MCF 10A (cell line): ENCODE measurements around the gene CNP. TPM values are rescaled to one million over a fixed set of nuclear protein-coding genes. Genes with fewer than 3 reads are reported as not detected.

Experiments used
- BruUV-seq: library from RNA; stranded (reverse); fragments of 400-500 nt; replicated peaks from 2 replicates; lab custom pipeline; 2021; lab: Mats Ljungman, UMichigan
- CTCF ChIA-PET: fragments of 300-600 bp; sonication (Branson Sonifier 250); formaldehyde crosslinking; extraction: SDS; loops from one replicate; lab custom pipeline; 2021; ENCODE audit warnings: antibody characterized with exemption, inconsistent platforms; lab: Yijun Ruan, JAX
- POLR2A ChIA-PET: fragments of 300-600, 350-650 bp; sonication (Branson Sonifier 250); formaldehyde crosslinking; extraction: SDS; loops from one replicate; lab custom pipeline; 2020; ENCODE audit warnings: antibody characterized with exemption, inconsistent platforms; lab: Yijun Ruan, JAX
- DNase-seq: peaks from one replicate; pipeline ENCODE4 v3.0.0-alpha.2; 2018; ENCODE audit not compliant: unreplicated experiment
- H3K27ac Mint-ChIP-seq: one replicate; pipeline ENCODE4 v1.8.0; 2022; ENCODE audit warnings: mild to moderate bottlenecking, low read depth, mixed read lengths; ENCODE audit not compliant: unreplicated experiment
- H3K27me3 Mint-ChIP-seq: one replicate; pipeline ENCODE4 v1.8.0; 2022; ENCODE audit warnings: mixed read lengths; ENCODE audit not compliant: insufficient read depth, unreplicated experiment
- H3K36me3 Mint-ChIP-seq: one replicate; pipeline ENCODE4 v1.8.0; 2022; ENCODE audit warnings: mild to moderate bottlenecking, moderate library complexity, mixed read lengths; ENCODE audit not compliant: insufficient read depth, unreplicated experiment
- H3K4me1 Mint-ChIP-seq: one replicate; pipeline ENCODE4 v1.8.0; 2022; ENCODE audit warnings: mixed read lengths; ENCODE audit not compliant: insufficient read depth, unreplicated experiment
- H3K4me3 Mint-ChIP-seq: one replicate; pipeline ENCODE4 v1.8.0; 2022; ENCODE audit warnings: mild to moderate bottlenecking, moderate library complexity, mixed read lengths; ENCODE audit not compliant: unreplicated experiment
- H3K9me3 Mint-ChIP-seq: one replicate; pipeline ENCODE4 v1.8.0; 2022; ENCODE audit warnings: mixed read lengths; ENCODE audit not compliant: unreplicated experiment
- intact Hi-C: fragments of 100-400 bp; cut with micrococcal nuclease; formaldehyde crosslinking; loops from 2 replicates; pipeline ENCODE4 v1.14.1; 2022
- total RNA-seq: library from RNA; stranded (reverse); gene quantifications from 2 replicates; pipeline ENCODE4 v1.2.3, GENCODE V29; 2022
- TF ChIP-seq, protein P1 (sequence below): fragments of 200-600 bp; IDR thresholded peaks from one replicate; pipeline ENCODE4 v1.8.0; 2022; ENCODE audit warnings: antibody characterized with exemption, mild to moderate bottlenecking; ENCODE audit not compliant: unreplicated experiment

Gene CNP
- total RNA-seq, 1 experiment from 2014 or later, result 46.2 TPM

- DNase-seq, result no peak
- POLR2A ChIA-PET, result interaction anchor here (0.6 to 1.9 kb wide), 3 partner anchors 89 to 530 kb away, joined by 3 to 5 read pairs (median 3); partner anchors contain the start of gene KAT2A
- H3K36me3 Mint-ChIP-seq, result peaks cover 43% of the 10 kb centered on the region
- no peaks in the 10 kb centered on the region for H3K9me3 Mint-ChIP-seq
- H3K27ac Mint-ChIP-seq, result peak overlapping the region; percentile 66
- TF ChIP-seq, protein P1, sequence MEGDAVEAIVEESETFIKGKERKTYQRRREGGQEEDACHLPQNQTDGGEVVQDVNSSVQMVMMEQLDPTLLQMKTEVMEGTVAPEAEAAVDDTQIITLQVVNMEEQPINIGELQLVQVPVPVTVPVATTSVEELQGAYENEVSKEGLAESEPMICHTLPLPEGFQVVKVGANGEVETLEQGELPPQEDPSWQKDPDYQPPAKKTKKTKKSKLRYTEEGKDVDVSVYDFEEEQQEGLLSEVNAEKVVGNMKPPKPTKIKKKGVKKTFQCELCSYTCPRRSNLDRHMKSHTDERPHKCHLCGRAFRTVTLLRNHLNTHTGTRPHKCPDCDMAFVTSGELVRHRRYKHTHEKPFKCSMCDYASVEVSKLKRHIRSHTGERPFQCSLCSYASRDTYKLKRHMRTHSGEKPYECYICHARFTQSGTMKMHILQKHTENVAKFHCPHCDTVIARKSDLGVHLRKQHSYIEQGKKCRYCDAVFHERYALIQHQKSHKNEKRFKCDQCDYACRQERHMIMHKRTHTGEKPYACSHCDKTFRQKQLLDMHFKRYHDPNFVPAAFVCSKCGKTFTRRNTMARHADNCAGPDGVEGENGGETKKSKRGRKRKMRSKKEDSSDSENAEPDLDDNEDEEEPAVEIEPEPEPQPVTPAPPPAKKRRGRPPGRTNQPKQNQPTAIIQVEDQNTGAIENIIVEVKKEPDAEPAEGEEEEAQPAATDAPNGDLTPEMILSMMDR, result no peak
- no peak overlapping the region for H3K4me3 Mint-ChIP-seq
- peaks cover 22% of the 10 kb centered on the region for H3K4me1 Mint-ChIP-seq
- no TSS peak for BruUV-seq
- no peaks in the 10 kb centered on the region for H3K27me3 Mint-ChIP-seq
- CTCF ChIA-PET, result interaction anchor here (0.6 to 3.5 kb wide), 16 partner anchors 10 to 934 kb away, joined by 3 to 22 read pairs (median 3); no protein-coding TSS in a partner anchor
- intact Hi-C loops, result no loop called here
These were observed 57.1 kb downstream of the CNP start for GRCh38 chr17:42023524-42024349.

GRCh38 chr17:42025191-42025579 is 58.6 kb downstream of the CNP start:
- peaks cover 13% of the 10 kb centered on the region for H3K4me1 Mint-ChIP-seq
- intact Hi-C loops, result loop anchor here (1.0 kb wide), 3 partner anchors 62 to 91 kb away; no protein-coding TSS in a partner anchor
- ChIA-PET CTCF (interaction anchor here (0.6 to 7.0 kb wide), 30 partner anchors 9 to 484 kb away, joined by 3 to 40 read pairs (median 3); partner anchors contain the start of genes DHX58 and KAT2A), POLR2A (interaction anchor here (0.6 to 3.7 kb wide), 6 partner anchors 8 to 1030 kb away, joined by 3 to 10 read pairs (median 5); partner anchors contain the start of genes DNAJC7 and KAT2A)
- H3K4me3 Mint-ChIP-seq, result no peak overlapping the region
- H3K27me3 Mint-ChIP-seq, result no peaks in the 10 kb centered on the region
- H3K36me3 Mint-ChIP-seq, result peaks cover 43% of the 10 kb centered on the region
- BruUV-seq, result no TSS peak
- TF ChIP-seq, protein P1, result no peak
- no peak for DNase-seq
- peak overlapping the region; percentile 58 for H3K27ac Mint-ChIP-seq
- H3K9me3 Mint-ChIP-seq, result no peaks in the 10 kb centered on the region

- TF ChIP-seq, protein P1, result no peak
- POLR2A ChIA-PET, result interaction anchor here (0.9 to 3.7 kb wide), 4 partner anchors 9 to 1031 kb away, joined by 3 to 10 read pairs (median 6); partner anchors contain the start of genes DNAJC7 and KAT2A
- DNase-seq, result no peak
- no peak overlapping the region for H3K27ac Mint-ChIP-seq
- peaks cover 13% of the 10 kb centered on the region for H3K4me1 Mint-ChIP-seq
- CTCF ChIA-PET, result interaction anchor here (0.6 to 7.0 kb wide), 14 partner anchors 10 to 650 kb away, joined by 3 to 40 read pairs (median 4); partner anchors contain the start of gene DHX58
- no peaks in the 10 kb centered on the region for H3K27me3 Mint-ChIP-seq
- peaks cover 43% of the 10 kb centered on the region for H3K36me3 Mint-ChIP-seq
- H3K4me3 Mint-ChIP-seq, result no peak overlapping the region
- intact Hi-C loops, result loop anchor here (1.0 kb wide), 3 partner anchors 63 to 90 kb away; no protein-coding TSS in a partner anchor
- H3K9me3 Mint-ChIP-seq, result no peaks in the 10 kb centered on the region
- no TSS peak for BruUV-seq
These were observed 59.3 kb downstream of the CNP start for GRCh38 chr17:42025936-42026335.
